ENCODE results near the gene XK.

The XK gene

DNA sequence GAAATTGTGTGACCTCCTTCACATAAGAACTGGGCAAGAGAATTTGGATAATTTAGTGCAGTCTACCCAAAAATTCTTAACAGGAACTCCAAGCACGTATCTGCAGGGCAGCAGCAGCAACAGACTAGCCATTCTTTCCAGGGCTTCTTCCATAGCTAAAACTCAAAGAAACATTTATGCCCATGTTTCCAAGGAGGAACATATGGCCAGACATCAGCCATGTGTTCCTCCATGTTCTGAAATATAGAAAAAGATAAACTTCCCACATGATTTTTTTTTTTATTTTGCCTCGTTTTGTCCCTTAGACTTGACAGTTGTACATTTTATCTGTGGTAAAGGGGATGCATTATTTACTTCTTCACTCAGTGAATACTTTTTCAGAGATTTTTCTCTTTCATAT is 66.7 kb downstream of the XK start:
- Histone ChIP-seq H3K4me2 (ENCODE audit: low read depth, low read length, poor library complexity, severe bottlenecking) (no peak overlapping the region), H3K79me2 (ENCODE audit: insufficient read depth, low read length) (no peaks in the 10 kb centered on the region), H3K9me3 (ENCODE audit: insufficient read depth, low read depth, low read length) (peaks cover 5% of the 10 kb centered on the region; the same call in 1 of the 2 replicates), H3K9ac (ENCODE audit: low read depth, low read length, poor library complexity, severe bottlenecking) (no peak overlapping the region), H3K27me3 (ENCODE audit: insufficient read depth, low read length, poor library complexity, severe bottlenecking) (no peaks in the 10 kb centered on the region), H4K20me1 (ENCODE audit: insufficient read depth, low read length, poor library complexity, severe bottlenecking) (no peaks in the 10 kb centered on the region), H3F3A (ENCODE audit: low read depth) (peaks cover 18% of the 10 kb centered on the region), H3K36me3 (ENCODE audit: insufficient read depth, low read length) (no peaks in the 10 kb centered on the region), H3K4me1 (ENCODE audit: insufficient read depth, low read length, poor library complexity, severe bottlenecking) (peaks cover 45% of the 10 kb centered on the region), H2AFZ (ENCODE audit: low read length) (no peak overlapping the region), H3K4me3 (ENCODE audit: low read length, poor library complexity, severe bottlenecking) (no peak overlapping the region), H3K9me2 (replicated peaks; ENCODE audit: low read depth, low read length) (no peaks in the 10 kb centered on the region)
- TF ChIP-seq EZH2phosphoT487 (IDR thresholded peaks at IDR 0.05; ENCODE audit: borderline replicate concordance): no peak
- TF ChIP-seq, protein P1, sequence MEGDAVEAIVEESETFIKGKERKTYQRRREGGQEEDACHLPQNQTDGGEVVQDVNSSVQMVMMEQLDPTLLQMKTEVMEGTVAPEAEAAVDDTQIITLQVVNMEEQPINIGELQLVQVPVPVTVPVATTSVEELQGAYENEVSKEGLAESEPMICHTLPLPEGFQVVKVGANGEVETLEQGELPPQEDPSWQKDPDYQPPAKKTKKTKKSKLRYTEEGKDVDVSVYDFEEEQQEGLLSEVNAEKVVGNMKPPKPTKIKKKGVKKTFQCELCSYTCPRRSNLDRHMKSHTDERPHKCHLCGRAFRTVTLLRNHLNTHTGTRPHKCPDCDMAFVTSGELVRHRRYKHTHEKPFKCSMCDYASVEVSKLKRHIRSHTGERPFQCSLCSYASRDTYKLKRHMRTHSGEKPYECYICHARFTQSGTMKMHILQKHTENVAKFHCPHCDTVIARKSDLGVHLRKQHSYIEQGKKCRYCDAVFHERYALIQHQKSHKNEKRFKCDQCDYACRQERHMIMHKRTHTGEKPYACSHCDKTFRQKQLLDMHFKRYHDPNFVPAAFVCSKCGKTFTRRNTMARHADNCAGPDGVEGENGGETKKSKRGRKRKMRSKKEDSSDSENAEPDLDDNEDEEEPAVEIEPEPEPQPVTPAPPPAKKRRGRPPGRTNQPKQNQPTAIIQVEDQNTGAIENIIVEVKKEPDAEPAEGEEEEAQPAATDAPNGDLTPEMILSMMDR (conservative IDR thresholded peaks at IDR 0.05; ENCODE audit: low read length): no peak

DNA sequence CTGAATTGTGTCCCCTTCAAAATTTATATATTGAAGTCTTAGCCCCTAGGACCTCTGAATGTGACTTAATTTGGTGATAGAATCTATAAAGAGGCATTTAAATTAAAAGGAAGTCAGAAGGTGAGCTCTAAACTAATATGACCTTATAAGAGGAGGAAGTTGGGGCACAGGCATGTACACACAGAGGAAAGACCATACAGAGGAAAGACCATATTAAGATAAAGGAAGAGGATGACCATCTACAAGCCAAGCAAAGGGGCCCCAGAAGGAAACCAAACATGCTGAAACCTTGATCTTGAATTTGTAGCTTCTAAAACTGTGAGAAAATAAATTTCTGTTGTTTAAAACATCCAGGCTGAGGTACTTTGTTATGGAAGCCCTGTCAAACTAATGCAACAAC is 67.3 kb downstream of the XK start:
- TF ChIP-seq, protein P1 (conservative IDR thresholded peaks at IDR 0.05; ENCODE audit: low read length): no peak
- TF ChIP-seq EZH2phosphoT487 (IDR thresholded peaks at IDR 0.05; ENCODE audit: borderline replicate concordance): no peak
- Histone ChIP-seq H4K20me1 (ENCODE audit: insufficient read depth, low read length, poor library complexity, severe bottlenecking) (no peaks in the 10 kb centered on the region), H3F3A (ENCODE audit: low read depth) (peaks cover 18% of the 10 kb centered on the region), H3K4me1 (ENCODE audit: insufficient read depth, low read length, poor library complexity, severe bottlenecking) (peaks cover 51% of the 10 kb centered on the region), H3K27me3 (ENCODE audit: insufficient read depth, low read length, poor library complexity, severe bottlenecking) (no peaks in the 10 kb centered on the region), H3K4me3 (ENCODE audit: low read length, poor library complexity, severe bottlenecking) (peak overlapping the region; percentile 49), H3K9me2 (replicated peaks; ENCODE audit: low read depth, low read length) (no peaks in the 10 kb centered on the region), H3K9ac (ENCODE audit: low read depth, low read length, poor library complexity, severe bottlenecking) (no peak overlapping the region), H3K36me3 (ENCODE audit: insufficient read depth, low read length) (no peaks in the 10 kb centered on the region), H3K79me2 (ENCODE audit: insufficient read depth, low read length) (no peaks in the 10 kb centered on the region), H3K4me2 (ENCODE audit: low read depth, low read length, poor library complexity, severe bottlenecking) (peak overlapping the region; percentile 69), H3K9me3 (ENCODE audit: insufficient read depth, low read depth, low read length) (peaks cover 5% of the 10 kb centered on the region; the same call in 1 of the 2 replicates), H2AFZ (ENCODE audit: low read length) (no peak overlapping the region)

DNA sequence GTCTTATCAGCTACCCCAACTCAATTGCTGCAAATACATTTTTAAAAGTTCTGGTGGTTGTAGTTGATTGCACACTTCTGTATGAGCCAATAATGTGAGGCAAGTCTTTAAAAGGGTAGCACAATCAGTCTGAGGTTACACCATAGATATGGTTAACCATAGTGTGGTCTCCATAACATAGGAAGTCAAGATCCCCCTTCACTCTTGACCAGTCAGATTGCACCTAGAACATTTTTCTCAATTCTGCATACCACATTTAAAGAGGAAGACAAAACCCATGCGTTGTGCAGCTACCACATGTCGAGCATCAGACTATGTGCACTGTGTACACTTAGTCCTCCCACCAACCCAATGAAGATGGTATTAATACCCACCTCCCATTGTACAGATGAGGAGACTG is 67.8 kb downstream of the XK start:
- H2AFZ ChIP-seq (ENCODE audit: low read length): no peak overlapping the region

More for the DNA sequence above, 67.8 kb downstream of the XK start:
- Histone ChIP-seq H3K9me2 (replicated peaks; ENCODE audit: low read depth, low read length) (no peaks in the 10 kb centered on the region), H3K4me2 (ENCODE audit: low read depth, low read length, poor library complexity, severe bottlenecking) (peak overlapping the region; percentile 69), H3K79me2 (ENCODE audit: insufficient read depth, low read length) (no peaks in the 10 kb centered on the region), H3K4me1 (ENCODE audit: insufficient read depth, low read length, poor library complexity, severe bottlenecking) (peaks cover 53% of the 10 kb centered on the region), H3K27me3 (ENCODE audit: insufficient read depth, low read length, poor library complexity, severe bottlenecking) (no peaks in the 10 kb centered on the region), H4K20me1 (ENCODE audit: insufficient read depth, low read length, poor library complexity, severe bottlenecking) (no peaks in the 10 kb centered on the region), H3K9me3 (ENCODE audit: insufficient read depth, low read depth, low read length) (peaks cover 5% of the 10 kb centered on the region; the same call in 1 of the 2 replicates), H3K9ac (ENCODE audit: low read depth, low read length, poor library complexity, severe bottlenecking) (peak overlapping the region; percentile 66), H3F3A (ENCODE audit: low read depth) (peaks cover 18% of the 10 kb centered on the region), H3K4me3 (ENCODE audit: low read length, poor library complexity, severe bottlenecking) (peak overlapping the region; percentile 49), H3K36me3 (ENCODE audit: insufficient read depth, low read length) (no peaks in the 10 kb centered on the region)
- no peak for TF ChIP-seq EZH2phosphoT487 (IDR thresholded peaks at IDR 0.05; ENCODE audit: borderline replicate concordance)
- TF ChIP-seq, protein P1 (conservative IDR thresholded peaks at IDR 0.05; ENCODE audit: low read length): no peak

Measured in Loucy (cell line).